WTC11 (cell line): ENCODE data around the gene FAM89B.

Experiments
- ATF3 ChIP-seq: sonication (generic); formaldehyde crosslinking; conservative IDR thresholded peaks from 2 replicates; pipeline ENCODE4 v1.8.1; 2022; ENCODE audit warnings: mild to moderate bottlenecking, missing genetic modification reagents
- CBFB ChIP-seq: sonication (generic); formaldehyde crosslinking; IDR thresholded peaks from 2 replicates; pipeline ENCODE4 v1.8.1; 2022; ENCODE audit warnings: mild to moderate bottlenecking, low read depth, missing genetic modification reagents
- FOXP4 ChIP-seq: sonication (generic); formaldehyde crosslinking; IDR thresholded peaks from 2 replicates; pipeline ENCODE4 v1.8.0; 2022; ENCODE audit warnings: mild to moderate bottlenecking, missing genetic modification reagents
- MAX ChIP-seq: sonication (generic); formaldehyde crosslinking; IDR thresholded peaks from 2 replicates; pipeline ENCODE4 v1.8.0; 2022; ENCODE audit warnings: mild to moderate bottlenecking, missing genetic modification reagents
- TF ChIP-seq, protein P1 (sequence below): fragments of 200-600 bp; IDR thresholded peaks from 2 replicates; pipeline ENCODE4 v1.8.0; 2022; ENCODE audit warnings: antibody characterized with exemption
- TF ChIP-seq, protein P2 (sequence below): sonication (generic); formaldehyde crosslinking; IDR thresholded peaks from 2 replicates; pipeline ENCODE4 v1.8.1; 2023; ENCODE audit warnings: mild to moderate bottlenecking, missing genetic modification reagents
- TF ChIP-seq, protein P3 (sequence below): sonication (generic); formaldehyde crosslinking; IDR thresholded peaks from 2 replicates; pipeline ENCODE4 v1.8.1; 2022; ENCODE audit warnings: low read depth, mild to moderate bottlenecking, moderate library complexity, missing genetic modification reagents, borderline replicate concordance

DNA sequence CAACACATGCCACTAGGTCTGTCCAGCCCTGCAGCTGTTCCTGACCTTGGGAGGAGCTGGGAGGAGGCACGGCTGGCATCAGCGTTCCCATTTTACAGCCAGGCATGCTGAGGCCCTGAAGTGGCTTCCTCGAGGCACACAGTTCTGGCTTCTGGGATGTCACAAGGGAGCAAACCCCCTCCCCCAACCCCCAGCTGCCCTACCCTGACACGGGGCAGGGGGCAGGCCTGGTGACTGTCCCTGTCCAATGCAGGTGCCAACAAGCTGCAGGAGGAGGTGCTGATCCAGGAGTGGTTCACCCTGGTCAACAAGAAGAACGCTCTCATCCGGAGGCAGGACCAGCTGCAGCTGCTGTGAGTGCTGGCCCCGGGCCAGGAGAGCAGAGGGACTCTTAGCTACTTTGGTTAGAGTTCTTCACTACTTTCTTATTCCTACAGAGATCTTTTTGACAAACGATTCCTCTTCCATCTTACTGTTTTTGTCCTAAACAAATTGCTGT, 18.0 kb downstream of the FAM89B start:
- TF ChIP-seq ATF3 (no peak), CBFB (CRISPR knock-in tag) (no peak), FOXP4 (no peak), MAX (CRISPR knock-in tag) (no peak)
- TF ChIP-seq, protein P1, sequence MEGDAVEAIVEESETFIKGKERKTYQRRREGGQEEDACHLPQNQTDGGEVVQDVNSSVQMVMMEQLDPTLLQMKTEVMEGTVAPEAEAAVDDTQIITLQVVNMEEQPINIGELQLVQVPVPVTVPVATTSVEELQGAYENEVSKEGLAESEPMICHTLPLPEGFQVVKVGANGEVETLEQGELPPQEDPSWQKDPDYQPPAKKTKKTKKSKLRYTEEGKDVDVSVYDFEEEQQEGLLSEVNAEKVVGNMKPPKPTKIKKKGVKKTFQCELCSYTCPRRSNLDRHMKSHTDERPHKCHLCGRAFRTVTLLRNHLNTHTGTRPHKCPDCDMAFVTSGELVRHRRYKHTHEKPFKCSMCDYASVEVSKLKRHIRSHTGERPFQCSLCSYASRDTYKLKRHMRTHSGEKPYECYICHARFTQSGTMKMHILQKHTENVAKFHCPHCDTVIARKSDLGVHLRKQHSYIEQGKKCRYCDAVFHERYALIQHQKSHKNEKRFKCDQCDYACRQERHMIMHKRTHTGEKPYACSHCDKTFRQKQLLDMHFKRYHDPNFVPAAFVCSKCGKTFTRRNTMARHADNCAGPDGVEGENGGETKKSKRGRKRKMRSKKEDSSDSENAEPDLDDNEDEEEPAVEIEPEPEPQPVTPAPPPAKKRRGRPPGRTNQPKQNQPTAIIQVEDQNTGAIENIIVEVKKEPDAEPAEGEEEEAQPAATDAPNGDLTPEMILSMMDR, result no peak
- TF ChIP-seq, protein P2, sequence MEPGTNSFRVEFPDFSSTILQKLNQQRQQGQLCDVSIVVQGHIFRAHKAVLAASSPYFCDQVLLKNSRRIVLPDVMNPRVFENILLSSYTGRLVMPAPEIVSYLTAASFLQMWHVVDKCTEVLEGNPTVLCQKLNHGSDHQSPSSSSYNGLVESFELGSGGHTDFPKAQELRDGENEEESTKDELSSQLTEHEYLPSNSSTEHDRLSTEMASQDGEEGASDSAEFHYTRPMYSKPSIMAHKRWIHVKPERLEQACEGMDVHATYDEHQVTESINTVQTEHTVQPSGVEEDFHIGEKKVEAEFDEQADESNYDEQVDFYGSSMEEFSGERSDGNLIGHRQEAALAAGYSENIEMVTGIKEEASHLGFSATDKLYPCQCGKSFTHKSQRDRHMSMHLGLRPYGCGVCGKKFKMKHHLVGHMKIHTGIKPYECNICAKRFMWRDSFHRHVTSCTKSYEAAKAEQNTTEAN (CRISPR knock-in tag), result no peak
- TF ChIP-seq, protein P3, sequence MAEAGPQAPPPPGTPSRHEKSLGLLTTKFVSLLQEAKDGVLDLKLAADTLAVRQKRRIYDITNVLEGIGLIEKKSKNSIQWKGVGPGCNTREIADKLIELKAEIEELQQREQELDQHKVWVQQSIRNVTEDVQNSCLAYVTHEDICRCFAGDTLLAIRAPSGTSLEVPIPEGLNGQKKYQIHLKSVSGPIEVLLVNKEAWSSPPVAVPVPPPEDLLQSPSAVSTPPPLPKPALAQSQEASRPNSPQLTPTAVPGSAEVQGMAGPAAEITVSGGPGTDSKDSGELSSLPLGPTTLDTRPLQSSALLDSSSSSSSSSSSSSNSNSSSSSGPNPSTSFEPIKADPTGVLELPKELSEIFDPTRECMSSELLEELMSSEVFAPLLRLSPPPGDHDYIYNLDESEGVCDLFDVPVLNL (CRISPR knock-in tag), result no peak
